ENCODE results near the gene CNOT4.

- TF ChIP-seq CTCF (IDR thresholded peaks at IDR 0.05 in 2 of 3, conservative IDR thresholded peaks at IDR 0.05 in 1 of 3; ENCODE audit: borderline replicate concordance in 1 of 3, insufficient read depth in 1 of 3, low read depth in 2 of 3, low read length in 2 of 3) (no peak), REST (IDR thresholded peaks at IDR 0.05; ENCODE audit: low read depth) (no peak), JUND (IDR thresholded peaks at IDR 0.05) (no peak), POLR2A (IDR thresholded peaks at IDR 0.05; ENCODE audit: borderline replicate concordance, extremely low read depth, insufficient read depth, insufficient read length) (no peak), SP1 (IDR thresholded peaks at IDR 0.05; ENCODE audit: low read depth) (no peak), POLR2AphosphoS5 (IDR thresholded peaks at IDR 0.05; ENCODE audit: low read depth, low read length) (no peak), SRF (IDR thresholded peaks at IDR 0.05; ENCODE audit: low read depth) (no peak), EZH2 (IDR thresholded peaks at IDR 0.05) (no peak), RAD21 (IDR thresholded peaks at IDR 0.05; ENCODE audit: low read depth) (no peak), ATF3 (IDR thresholded peaks at IDR 0.05) (no peak), CEBPB (IDR thresholded peaks at IDR 0.05; ENCODE audit: low read depth) (no peak), MAX (IDR thresholded peaks at IDR 0.05) (no peak), EZH2phosphoT487 (IDR thresholded peaks at IDR 0.05; ENCODE audit: borderline replicate concordance) (no peak)
These were observed 99.4 kb downstream of the CNOT4 start for GRCh38 chr7:135410543-135410942.
